Putamen (tissue), 1 donor: ENCODE data around the gene PYCR2.
"Not testable (repeated sequence)": the region's sequence is repeated elsewhere in the genome, so short reads cannot be mapped to it uniquely, and the experiment has no call there.

ENCODE experiments used
- DNase-seq: peaks from one replicate; pipeline ENCODE4 v3.0.0-alpha.2; 2016; ENCODE audit warnings: low spot score

The PYCR2 gene

DNA sequence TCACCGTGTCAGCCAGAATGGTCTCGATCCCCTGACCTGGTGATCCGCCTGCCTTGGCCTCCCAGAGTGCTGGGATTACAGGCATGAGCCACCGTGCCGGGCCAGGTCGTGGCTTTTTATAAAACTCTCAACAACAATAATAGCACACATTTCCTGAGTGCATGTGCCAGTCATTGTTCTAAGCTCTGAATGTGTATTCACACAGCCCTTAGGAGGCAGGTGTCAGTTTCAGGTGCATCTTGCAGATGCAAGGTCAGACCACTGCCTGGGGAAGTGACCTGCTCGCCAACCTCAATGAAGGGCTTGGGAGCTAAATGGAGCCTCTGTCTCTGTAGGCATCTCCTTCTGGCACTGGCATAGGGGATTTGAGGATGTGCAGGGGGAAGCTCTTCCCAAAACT, 18.5 kb upstream of the PYCR2 start:
- no peak for DNase-seq

GRCh38 chr1:225941942-225942222, 17.8 kb upstream of the PYCR2 start:
- no peak for DNase-seq

DNA sequence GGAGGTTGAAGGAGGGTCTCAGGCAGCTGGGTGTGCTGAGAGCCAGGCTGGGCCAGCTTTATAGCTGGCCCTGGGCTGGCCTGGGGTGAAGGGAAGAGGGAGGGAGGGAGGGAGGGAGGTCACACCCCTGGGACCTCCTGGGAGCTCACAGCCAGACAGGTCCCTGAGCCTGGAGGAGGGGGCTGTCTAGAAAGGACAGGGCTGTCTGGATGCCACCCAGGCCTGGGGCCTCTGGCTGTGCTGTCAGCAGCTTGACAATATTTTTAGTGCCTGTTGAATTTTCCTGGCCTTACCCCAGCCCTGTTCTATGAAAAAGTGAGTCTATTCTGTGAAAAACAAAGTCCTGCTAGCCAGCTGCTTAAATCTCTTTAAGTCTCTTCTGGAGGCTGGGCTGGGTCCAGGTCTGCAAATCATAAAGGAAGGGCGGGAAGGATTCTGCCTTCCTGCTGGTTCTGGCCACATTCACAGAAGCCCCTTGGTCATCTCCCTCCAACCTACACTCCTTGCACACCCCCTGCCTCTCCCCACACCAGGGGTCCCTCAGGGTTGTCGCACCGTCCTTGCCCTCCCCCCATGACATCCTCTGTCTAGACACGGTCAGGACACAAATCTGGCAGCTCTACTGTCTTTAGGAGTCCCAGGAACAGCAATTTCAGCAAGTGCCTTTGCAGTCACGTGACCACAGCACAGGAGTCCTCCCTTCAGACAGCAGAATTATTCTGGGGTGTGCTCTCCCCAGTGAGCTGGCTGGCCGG, 17.3 kb upstream of the PYCR2 start, which contains the start of gene LEFTY2:
TSS of gene LEFTY2 (minus strand) at position 34 of the 755 bp plus-strand sequence. CDS start 80 bp downstream, outside the sequence.
- no peak for DNase-seq

DNA sequence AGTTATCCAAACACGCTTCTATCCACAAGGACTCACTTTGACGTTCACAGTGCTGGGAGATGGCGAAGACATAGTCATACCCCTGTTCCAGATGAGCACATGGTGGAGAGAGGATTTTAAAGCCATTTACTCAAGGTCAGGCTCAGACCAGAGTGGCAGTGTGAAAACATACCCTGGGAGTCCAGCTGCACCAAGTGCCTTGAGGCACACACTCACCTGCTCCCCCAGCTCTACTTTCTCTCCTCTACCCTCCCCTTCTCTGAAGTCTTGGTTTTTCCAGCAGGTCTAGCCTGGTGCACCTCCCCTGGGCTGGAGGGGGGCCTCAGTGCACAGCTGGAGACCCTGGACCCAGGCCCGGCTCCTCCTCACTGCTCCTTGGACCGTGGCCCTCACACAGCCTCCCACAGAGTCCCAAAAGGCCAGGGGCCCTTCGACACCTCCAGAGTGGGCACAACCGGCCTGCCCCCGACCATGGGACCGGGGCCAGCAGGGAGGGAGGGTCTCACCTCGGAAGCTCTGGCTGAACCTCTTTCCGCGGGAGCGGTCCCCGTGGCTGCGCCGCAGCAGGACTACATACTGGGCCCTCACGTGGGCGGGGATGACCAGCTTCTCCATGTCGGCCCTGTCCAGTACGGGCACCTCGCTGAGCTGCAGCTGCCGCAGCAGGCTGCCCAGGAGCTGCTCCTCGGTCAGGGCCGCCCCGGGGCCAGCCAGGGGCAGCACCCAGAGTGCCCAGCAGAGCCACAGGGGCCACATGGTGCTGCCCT, 16.5 kb upstream of the PYCR2 start:
- DNase-seq: no peak

DNA sequence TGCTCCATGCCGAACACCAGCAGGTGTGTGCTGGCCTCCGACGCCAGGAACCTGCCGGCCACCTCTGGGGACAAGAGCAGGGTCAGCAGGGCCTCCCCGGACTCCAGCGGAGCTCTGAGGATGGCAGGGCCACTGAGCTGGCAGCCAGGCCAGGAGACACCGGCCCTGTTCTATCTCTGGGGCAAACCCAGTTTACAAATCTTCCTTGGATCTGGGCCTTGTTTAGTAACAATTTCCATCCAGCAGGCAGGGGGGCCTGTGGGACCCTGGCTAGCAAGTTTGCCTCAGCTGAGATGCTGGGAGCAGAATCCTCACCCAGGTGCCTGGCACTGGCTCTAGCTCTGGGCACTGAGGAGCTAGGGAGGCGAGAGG, 15.9 kb upstream of the PYCR2 start:
- not testable (repeated sequence) for DNase-seq

DNA sequence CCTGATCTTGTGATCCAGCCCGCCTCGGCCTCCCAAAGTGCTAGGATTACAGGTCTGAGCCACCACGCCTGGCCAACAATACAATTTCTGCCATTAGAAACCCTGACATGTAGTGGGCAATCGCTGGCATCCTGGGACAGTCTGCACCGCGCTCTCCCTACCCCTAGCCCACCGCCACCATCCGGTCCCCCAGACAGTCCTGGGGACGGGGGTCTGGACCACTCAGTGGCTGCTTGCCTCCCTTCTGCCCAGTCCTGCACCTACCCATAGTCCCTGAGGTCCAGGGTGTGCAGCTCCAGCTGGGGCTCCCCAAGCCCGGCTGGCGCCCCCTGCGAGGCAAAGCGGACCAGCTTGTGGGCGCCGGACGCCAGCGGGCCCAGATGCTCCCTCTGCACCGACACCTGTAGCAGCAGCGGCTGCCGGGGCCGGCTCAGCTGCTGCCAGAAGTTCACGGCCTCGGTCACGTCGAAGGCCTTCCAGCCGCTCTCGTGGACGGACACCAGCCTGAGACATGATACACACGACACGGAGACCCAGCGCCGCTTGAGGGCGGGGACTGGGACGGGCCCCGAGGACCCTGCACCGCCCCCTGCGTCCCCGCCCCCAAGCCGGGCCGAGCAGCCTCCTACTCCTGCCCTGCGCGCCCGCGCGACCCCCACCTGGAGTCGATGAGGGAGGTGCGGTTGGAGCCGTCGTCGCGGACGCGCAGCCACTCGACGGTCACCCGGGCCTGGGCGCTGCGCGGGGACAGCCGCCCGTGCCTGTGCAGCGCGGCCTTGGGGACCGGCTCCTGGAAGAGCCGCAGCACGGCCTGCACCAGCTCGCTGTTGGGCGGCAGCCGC, 15.3 kb upstream of the PYCR2 start:
- not testable (repeated sequence) for DNase-seq

GRCh38 chr1:225937048-225937968, 13.3 kb upstream of the PYCR2 start:
- no peak for DNase-seq

DNA sequence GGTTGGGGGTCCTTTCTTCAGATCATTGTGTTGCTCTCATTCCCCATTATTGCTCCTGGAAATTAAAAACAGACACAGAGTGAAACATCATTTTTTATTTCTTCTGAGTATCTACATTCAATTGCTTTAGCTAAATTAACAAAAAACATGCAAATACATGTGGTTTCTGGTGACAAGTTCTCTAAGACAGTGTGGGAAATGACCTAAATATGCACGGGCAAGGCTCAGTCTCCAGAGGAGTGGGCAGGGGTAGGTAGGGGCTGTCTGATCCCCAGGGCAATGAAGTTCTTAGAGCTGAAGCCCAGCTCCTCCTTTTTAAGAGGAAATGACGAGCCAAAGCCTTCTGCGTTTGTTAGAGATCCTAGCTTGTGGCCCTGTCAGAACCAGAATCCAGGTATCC, 12.5 kb upstream of the PYCR2 start:
- no peak for DNase-seq

- not testable (repeated sequence) for DNase-seq
Observed at GRCh38 chr1:225936086-225936485, 12.0 kb upstream of the PYCR2 start.

GRCh38 chr1:225934711-225935110, 10.7 kb upstream of the PYCR2 start:
- no peak for DNase-seq

DNA sequence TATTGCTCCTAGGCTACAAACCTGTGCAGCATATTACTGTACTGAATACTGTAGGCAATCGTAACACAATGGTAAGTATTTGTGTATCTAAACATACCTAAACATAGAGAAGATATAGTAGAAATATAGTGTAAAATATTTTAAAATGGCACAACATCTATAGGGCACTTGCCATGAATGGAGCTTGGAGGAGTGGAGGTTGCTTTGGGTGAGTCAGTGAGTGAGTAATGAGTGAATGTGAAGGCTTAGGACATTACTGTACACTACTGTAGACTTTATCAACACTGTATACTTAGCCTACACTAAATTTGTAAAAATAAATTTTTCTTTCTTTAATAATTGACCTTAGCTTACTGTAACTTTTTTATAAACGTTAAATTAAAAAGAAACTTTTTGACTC, 9.0 kb upstream of the PYCR2 start:
- no peak for DNase-seq

DNA sequence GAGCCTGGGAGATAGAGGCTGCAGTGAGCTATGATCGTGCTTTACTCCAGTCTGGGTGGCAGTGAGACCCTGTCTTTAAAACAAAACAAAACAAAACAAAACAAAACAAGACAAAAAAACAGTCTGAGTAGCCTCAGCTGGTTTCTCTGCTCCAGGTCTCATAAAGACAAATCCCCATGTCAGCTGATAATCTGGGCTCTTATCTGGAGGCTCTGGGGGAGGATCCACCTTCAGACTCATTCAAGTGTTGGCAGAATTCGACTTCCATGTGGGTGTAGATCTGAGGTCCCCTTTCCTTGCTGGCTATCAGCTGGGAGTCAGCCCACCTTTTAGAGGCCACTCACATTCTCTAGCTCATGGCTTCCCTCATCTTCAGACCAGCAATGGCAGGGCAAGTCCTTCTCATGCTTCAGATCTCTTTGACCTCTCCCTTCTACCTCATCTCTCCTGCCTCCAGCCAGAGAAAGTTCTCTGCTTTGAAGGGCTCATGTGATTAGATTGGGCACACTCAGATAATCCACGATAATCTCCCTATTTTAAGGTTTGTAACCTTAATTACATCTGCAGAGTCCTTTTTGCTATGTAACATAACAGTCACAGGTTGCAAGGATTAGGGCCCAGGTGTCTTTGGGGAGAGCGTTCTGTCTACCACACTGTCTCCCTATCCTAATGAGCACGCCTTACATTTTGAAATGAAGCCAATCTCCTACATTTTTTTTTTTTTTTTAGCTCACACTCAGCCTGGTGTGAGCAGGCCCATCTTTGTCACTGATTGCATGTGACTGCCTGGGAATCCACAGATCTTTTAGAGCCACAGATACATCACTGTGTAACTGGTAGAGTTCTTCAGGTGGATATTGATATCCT, 7.5 kb upstream of the PYCR2 start:
- DNase-seq: no peak

GRCh38 chr1:225930566-225930965, 6.5 kb upstream of the PYCR2 start:
- DNase-seq: no peak

DNA sequence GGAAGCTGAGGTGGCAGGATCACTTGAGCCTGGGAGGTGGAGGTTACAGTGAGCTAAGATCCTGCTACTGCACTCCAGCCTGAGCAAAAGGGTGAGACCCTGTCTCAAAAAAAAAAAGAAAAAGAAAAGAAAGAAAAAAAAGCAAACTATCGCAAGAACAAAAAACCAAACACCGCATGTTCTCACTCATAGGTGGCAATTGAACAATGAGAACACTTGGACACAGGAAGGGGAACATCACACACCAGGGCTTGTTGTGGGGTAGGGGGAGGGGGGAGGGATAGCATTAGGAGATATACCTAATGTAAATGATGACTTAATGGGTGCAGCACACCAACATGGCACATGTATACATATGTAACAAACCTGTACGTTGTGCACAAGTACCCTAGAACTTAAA, 5.4 kb upstream of the PYCR2 start:
- DNase-seq: not testable (repeated sequence)

- DNase-seq: no peak
Observed at GRCh38 chr1:225928186-225929175, 4.4 kb upstream of the PYCR2 start.

GRCh38 chr1:225926551-225927113, 2.6 kb upstream of the PYCR2 start:
- no peak for DNase-seq

- DNase-seq: no peak
Observed at GRCh38 chr1:225923381-225923691, 714 bp downstream of the PYCR2 start.

GRCh38 chr1:225921734-225922709, 2.0 kb downstream of the PYCR2 start:
- no peak for DNase-seq
